ENCODE measurements around the gene STIP1. TPM values are rescaled to one million over a fixed set of nuclear protein-coding genes. Genes with fewer than 3 reads are reported as not detected.

The STIP1 gene
- total RNA-seq, 1 experiment from 2014 or later, result 336 TPM

DNA sequence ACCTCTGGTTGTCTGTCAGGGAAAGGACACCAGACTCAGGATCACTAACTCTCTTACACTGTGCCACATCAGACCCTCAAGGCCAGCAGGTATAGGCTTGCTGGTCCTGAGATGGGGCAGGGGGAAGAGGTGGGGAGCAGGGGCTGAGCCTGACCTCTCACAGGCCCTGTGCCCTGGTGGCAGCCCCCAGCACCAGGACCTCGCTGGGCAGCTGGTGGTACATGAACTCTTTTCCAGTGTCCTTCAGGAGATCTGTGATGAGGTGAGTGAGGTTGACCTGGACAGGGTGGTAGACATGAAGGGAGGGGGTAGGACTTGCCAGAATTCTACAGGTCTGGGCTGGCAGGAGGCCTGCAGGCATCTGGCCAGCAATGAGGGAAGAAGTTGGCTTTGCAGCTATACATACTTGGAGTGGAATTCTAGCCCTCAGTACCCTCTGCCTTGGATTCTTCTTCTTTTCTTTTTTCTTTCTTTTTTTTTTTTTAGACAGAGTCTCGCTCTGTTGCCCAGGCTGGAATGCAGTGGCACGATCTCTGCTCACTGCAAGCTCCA lies 41.5 kb downstream of the STIP1 start:
- BruUV-seq (replicated peaks), result no TSS peak
- CTCF ChIA-PET, result interaction anchor here (1.3 to 2.0 kb wide), 2 partner anchors 24 to 73 kb away, joined by 3 to 8 read pairs; partner anchors contain the start of gene PLCB3
- H3K79me2 ChIP-seq (ENCODE audit: insufficient read depth, low read length), result peaks cover 19% of the 10 kb centered on the region; the same call in 1 of the 2 replicates
- peak overlapping the region; percentile 100 for H3K4me2 ChIP-seq (ENCODE audit: low read length)
- H3K9me2 ChIP-seq (ENCODE audit: insufficient read depth), result no peaks in the 10 kb centered on the region
- no peaks in the 10 kb centered on the region for H4K20me1 ChIP-seq (ENCODE audit: insufficient read depth)
- H3K36me3 ChIP-seq (ENCODE audit: control insufficient read depth in 1 of 2, insufficient read depth in 2 of 2, low read length in 2 of 2), result peaks cover 0 to 4% of the 10 kb centered on the region in 2 experiments; a peak in 1 of 4 replicates
- DNase-seq (ENCODE audit: low read depth, low spot score), result no peak
- intact Hi-C loops (cut with micrococcal nuclease), result no loop called here
- peaks cover 24 to 53% of the 10 kb centered on the region in 2 experiments for H3K4me1 ChIP-seq (ENCODE audit: control insufficient read depth in 1 of 2, insufficient read depth in 2 of 2, low read length in 2 of 2)
- POLR2A ChIA-PET, result interaction anchor here (0.9 to 1.3 kb wide), 3 partner anchors 23 to 90 kb away, joined by 3 to 4 read pairs (median 3); partner anchors contain the start of gene PRDX5
- ATAC-seq, result no peak
- peak overlapping the region; percentile 95 for H3K27ac ChIP-seq (ENCODE audit: low read depth, low read length)
- peak overlapping the region; percentile 96 for H3K9ac ChIP-seq (ENCODE audit: low read length)
- RAD21 ChIA-PET (ENCODE audit: low non-redundant PET in 1 of 2, low total read pairs in 2 of 2, uncharacterized antibody in 2 of 2, unreplicated experiment in 2 of 2), result interaction anchor here in 1 of 2 experiments (0.5 kb wide), 1 partner anchor 39 kb away, joined by 3 read pairs; no protein-coding TSS in a partner anchor
- H3K27me3 ChIP-seq (ENCODE audit: insufficient read depth, low read length), result no peaks in the 10 kb centered on the region
- H3K4me3 ChIP-seq (replicated peaks in 1 of 2; ENCODE audit: low read depth in 1 of 2, low read length in 2 of 2), result peak overlapping the region; percentile 82 to 90
- H2AFZ ChIP-seq (ENCODE audit: low read depth, low read length, poor library complexity, severe bottlenecking), result no peak overlapping the region
- H3K9me3 ChIP-seq (ENCODE audit: control insufficient read depth in 1 of 2, insufficient read depth in 1 of 2, low read depth in 1 of 2, low read length in 2 of 2), result no peaks in the 10 kb centered on the region
- TF ChIP-seq, protein P1, sequence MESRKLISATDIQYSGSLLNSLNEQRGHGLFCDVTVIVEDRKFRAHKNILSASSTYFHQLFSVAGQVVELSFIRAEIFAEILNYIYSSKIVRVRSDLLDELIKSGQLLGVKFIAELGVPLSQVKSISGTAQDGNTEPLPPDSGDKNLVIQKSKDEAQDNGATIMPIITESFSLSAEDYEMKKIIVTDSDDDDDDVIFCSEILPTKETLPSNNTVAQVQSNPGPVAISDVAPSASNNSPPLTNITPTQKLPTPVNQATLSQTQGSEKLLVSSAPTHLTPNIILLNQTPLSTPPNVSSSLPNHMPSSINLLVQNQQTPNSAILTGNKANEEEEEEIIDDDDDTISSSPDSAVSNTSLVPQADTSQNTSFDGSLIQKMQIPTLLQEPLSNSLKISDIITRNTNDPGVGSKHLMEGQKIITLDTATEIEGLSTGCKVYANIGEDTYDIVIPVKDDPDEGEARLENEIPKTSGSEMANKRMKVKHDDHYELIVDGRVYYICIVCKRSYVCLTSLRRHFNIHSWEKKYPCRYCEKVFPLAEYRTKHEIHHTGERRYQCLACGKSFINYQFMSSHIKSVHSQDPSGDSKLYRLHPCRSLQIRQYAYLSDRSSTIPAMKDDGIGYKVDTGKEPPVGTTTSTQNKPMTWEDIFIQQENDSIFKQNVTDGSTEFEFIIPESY (IDR thresholded peaks at IDR 0.05; ENCODE audit: extremely low read depth, insufficient replicate concordance, low read length), result no peak
- TF ChIP-seq SRF (IDR thresholded peaks at IDR 0.05; ENCODE audit: low read depth), result no peak
- TF ChIP-seq EZH2 (IDR thresholded peaks at IDR 0.05), result no peak
- TF ChIP-seq, protein P2, sequence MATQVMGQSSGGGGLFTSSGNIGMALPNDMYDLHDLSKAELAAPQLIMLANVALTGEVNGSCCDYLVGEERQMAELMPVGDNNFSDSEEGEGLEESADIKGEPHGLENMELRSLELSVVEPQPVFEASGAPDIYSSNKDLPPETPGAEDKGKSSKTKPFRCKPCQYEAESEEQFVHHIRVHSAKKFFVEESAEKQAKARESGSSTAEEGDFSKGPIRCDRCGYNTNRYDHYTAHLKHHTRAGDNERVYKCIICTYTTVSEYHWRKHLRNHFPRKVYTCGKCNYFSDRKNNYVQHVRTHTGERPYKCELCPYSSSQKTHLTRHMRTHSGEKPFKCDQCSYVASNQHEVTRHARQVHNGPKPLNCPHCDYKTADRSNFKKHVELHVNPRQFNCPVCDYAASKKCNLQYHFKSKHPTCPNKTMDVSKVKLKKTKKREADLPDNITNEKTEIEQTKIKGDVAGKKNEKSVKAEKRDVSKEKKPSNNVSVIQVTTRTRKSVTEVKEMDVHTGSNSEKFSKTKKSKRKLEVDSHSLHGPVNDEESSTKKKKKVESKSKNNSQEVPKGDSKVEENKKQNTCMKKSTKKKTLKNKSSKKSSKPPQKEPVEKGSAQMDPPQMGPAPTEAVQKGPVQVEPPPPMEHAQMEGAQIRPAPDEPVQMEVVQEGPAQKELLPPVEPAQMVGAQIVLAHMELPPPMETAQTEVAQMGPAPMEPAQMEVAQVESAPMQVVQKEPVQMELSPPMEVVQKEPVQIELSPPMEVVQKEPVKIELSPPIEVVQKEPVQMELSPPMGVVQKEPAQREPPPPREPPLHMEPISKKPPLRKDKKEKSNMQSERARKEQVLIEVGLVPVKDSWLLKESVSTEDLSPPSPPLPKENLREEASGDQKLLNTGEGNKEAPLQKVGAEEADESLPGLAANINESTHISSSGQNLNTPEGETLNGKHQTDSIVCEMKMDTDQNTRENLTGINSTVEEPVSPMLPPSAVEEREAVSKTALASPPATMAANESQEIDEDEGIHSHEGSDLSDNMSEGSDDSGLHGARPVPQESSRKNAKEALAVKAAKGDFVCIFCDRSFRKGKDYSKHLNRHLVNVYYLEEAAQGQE (IDR thresholded peaks at IDR 0.05; ENCODE audit: low read depth), result no peak
- TF ChIP-seq SP1 (IDR thresholded peaks at IDR 0.05; ENCODE audit: low read depth), result no peak
- no peak for TF ChIP-seq SIN3A (IDR thresholded peaks at IDR 0.05; ENCODE audit: low read depth)
- TF ChIP-seq, protein P3, sequence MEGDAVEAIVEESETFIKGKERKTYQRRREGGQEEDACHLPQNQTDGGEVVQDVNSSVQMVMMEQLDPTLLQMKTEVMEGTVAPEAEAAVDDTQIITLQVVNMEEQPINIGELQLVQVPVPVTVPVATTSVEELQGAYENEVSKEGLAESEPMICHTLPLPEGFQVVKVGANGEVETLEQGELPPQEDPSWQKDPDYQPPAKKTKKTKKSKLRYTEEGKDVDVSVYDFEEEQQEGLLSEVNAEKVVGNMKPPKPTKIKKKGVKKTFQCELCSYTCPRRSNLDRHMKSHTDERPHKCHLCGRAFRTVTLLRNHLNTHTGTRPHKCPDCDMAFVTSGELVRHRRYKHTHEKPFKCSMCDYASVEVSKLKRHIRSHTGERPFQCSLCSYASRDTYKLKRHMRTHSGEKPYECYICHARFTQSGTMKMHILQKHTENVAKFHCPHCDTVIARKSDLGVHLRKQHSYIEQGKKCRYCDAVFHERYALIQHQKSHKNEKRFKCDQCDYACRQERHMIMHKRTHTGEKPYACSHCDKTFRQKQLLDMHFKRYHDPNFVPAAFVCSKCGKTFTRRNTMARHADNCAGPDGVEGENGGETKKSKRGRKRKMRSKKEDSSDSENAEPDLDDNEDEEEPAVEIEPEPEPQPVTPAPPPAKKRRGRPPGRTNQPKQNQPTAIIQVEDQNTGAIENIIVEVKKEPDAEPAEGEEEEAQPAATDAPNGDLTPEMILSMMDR (IDR thresholded peaks at IDR 0.05 in 2 of 3, conservative IDR thresholded peaks at IDR 0.05 in 1 of 3; ENCODE audit: borderline replicate concordance in 1 of 3, insufficient read depth in 1 of 3, low read depth in 2 of 3, low read length in 2 of 3), result no peak

Data from HCT116 (cell line).